Neural progenitor cell (in vitro differentiated cells): Measurements from ENCODE around the gene FADS6. TPM values are rescaled to one million over a fixed set of nuclear protein-coding genes. Genes with fewer than 3 reads are reported as not detected.
"Not testable (repeated sequence)": the region's sequence is repeated elsewhere in the genome, so short reads cannot be mapped to it uniquely, and the experiment has no call there.

Source experiments
- DNase-seq: peaks from one replicate; pipeline ENCODE4 v3.0.0-alpha.2; 2016; ENCODE audit warnings: low spot score
- H2AFZ ChIP-seq: fragments of 200-600 bp; sonication (generic); replicated peaks from 2 replicates; pipeline ENCODE4 v1.6.1; 2016; ENCODE audit warnings: antibody characterized with exemption
- H3F3A ChIP-seq: fragments of 200-600 bp; sonication (generic); 2 replicates; pipeline ENCODE4 v1.6.1; 2016; ENCODE audit warnings: antibody characterized with exemption, low read depth
- H3K27ac ChIP-seq: fragments of 200-600 bp; sonication (generic); 2 replicates; pipeline ENCODE4 v1.5.1; 2016; ENCODE audit warnings: mild to moderate bottlenecking
- H3K27me3 ChIP-seq: fragments of 200-600 bp; sonication (generic); 2 replicates; pipeline ENCODE4 v1.6.1; 2016; ENCODE audit warnings: mild to moderate bottlenecking, moderate library complexity
- H3K36me3 ChIP-seq: fragments of 200-600 bp; sonication (generic); 2 replicates; pipeline ENCODE4 v1.5.1; 2016
- H3K4me1 ChIP-seq: fragments of 200-600 bp; sonication (generic); 2 replicates; pipeline ENCODE4 v1.6.1; 2016; ENCODE audit warnings: mixed run types
- H3K4me2 ChIP-seq: fragments of 200-600 bp; sonication (generic); 2 replicates; pipeline ENCODE4 v1.6.1; 2016
- H3K4me3 ChIP-seq: fragments of 200-600 bp; sonication (generic); 2 replicates; pipeline ENCODE4 v1.5.1; 2016
- H3K79me2 ChIP-seq: fragments of 200-600 bp; sonication (generic); 2 replicates; pipeline ENCODE4 v1.6.1; 2016; ENCODE audit warnings: low read depth
- H3K9ac ChIP-seq: fragments of 200-600 bp; sonication (generic); 2 replicates; pipeline ENCODE4 v1.6.1; 2016
- H3K9me3 ChIP-seq: fragments of 200-600 bp; sonication (generic); 2 replicates; pipeline ENCODE4 v1.5.1; 2016; ENCODE audit warnings: low read depth
- H4K20me1 ChIP-seq: fragments of 200-600 bp; sonication (generic); 2 replicates; pipeline ENCODE4 v1.6.1; 2016; ENCODE audit warnings: low read depth
- H3K27ac Mint-ChIP-seq: 3 replicates; pipeline ENCODE4 v1.8.0; 2021; ENCODE audit warnings: mixed read lengths
- H3K27me3 Mint-ChIP-seq: 2 replicates; pipeline ENCODE4 v1.8.0; 2022; ENCODE audit warnings: low read depth, mild to moderate bottlenecking, inconsistent platforms, moderate library complexity, mixed read lengths; ENCODE audit not compliant: insufficient read depth
- H3K36me3 Mint-ChIP-seq: 3 replicates; pipeline ENCODE4 v1.8.0; 2021; ENCODE audit warnings: mixed read lengths
- H3K4me1 Mint-ChIP-seq: 3 replicates; pipeline ENCODE4 v1.8.0; 2021; ENCODE audit warnings: mixed read lengths
- H3K4me3 Mint-ChIP-seq: 3 replicates; pipeline ENCODE4 v1.8.0; 2021; ENCODE audit warnings: mild to moderate bottlenecking, moderate library complexity, mixed read lengths
- H3K9me3 Mint-ChIP-seq: 3 replicates; pipeline ENCODE4 v1.8.0; 2020; ENCODE audit warnings: mixed read lengths
- EZH2 ChIP-seq: fragments of 200-600 bp; sonication (generic); IDR thresholded peaks from 2 replicates; pipeline ENCODE4 v1.6.1; 2017; ENCODE audit warnings: antibody characterized with exemption, mild to moderate bottlenecking, moderate library complexity
- EZH2phosphoT487 ChIP-seq: fragments of 200-600 bp; sonication (generic); IDR thresholded peaks from 2 replicates; pipeline ENCODE4 v1.6.1; 2017; ENCODE audit warnings: antibody characterized with exemption
- total RNA-seq: library from RNA; depleted of rRNA; stranded (reverse); fragments of >200 nt; gene quantifications from 2 replicates; pipeline ENCODE4 v1.2.3, GENCODE V29; 2015; ENCODE audit warnings: low replicate concordance
- TF ChIP-seq, protein P1 (sequence below): fragments of 200-600 bp; sonication (generic); IDR thresholded peaks from 2 replicates; pipeline ENCODE4 v1.5.1; 2017; ENCODE audit warnings: antibody characterized with exemption, mild to moderate bottlenecking

FADS6 gene
- total RNA-seq, 1 donor from 2014 or later: 0.36 TPM

DNA sequence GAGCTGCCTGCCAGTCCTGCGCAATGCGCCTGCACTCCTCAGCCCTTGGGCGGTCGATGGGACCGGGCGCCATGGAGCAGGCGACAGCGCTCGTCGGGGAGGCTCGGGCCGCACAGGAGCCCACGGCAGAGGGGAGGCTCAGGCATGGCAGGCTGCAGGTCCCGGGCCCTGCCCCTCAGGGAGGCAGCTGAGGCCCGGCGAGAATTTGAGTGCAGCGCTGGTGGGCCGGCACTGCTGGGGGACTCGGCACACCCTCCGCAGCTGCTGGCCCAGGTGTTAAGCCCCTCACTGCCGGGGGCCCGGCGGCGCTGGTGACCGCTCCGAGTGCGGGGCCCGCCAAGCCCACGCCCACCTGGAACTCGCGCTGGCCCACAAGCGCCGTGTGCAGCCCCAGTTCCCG, 13.6 kb upstream of the FADS6 start:
- no peaks in the 10 kb centered on the region for H3K36me3 ChIP-seq
- Mint-ChIP-seq H3K9me3 (no peaks in the 10 kb centered on the region), H3K4me3 (no peak overlapping the region), H3K36me3 (no peaks in the 10 kb centered on the region), H3K4me1 (peaks cover 24% of the 10 kb centered on the region), H3K27me3 (peaks cover 15% of the 10 kb centered on the region), H3K27ac (no peak overlapping the region)
- H4K20me1 ChIP-seq: no peaks in the 10 kb centered on the region
- H3K4me1 ChIP-seq: no peaks in the 10 kb centered on the region
- no peak overlapping the region for H2AFZ ChIP-seq
- no peak for DNase-seq
- TF ChIP-seq, protein P1, sequence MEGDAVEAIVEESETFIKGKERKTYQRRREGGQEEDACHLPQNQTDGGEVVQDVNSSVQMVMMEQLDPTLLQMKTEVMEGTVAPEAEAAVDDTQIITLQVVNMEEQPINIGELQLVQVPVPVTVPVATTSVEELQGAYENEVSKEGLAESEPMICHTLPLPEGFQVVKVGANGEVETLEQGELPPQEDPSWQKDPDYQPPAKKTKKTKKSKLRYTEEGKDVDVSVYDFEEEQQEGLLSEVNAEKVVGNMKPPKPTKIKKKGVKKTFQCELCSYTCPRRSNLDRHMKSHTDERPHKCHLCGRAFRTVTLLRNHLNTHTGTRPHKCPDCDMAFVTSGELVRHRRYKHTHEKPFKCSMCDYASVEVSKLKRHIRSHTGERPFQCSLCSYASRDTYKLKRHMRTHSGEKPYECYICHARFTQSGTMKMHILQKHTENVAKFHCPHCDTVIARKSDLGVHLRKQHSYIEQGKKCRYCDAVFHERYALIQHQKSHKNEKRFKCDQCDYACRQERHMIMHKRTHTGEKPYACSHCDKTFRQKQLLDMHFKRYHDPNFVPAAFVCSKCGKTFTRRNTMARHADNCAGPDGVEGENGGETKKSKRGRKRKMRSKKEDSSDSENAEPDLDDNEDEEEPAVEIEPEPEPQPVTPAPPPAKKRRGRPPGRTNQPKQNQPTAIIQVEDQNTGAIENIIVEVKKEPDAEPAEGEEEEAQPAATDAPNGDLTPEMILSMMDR: no peak
- TF ChIP-seq EZH2phosphoT487 (no peak), EZH2 (no peak)
- no peak overlapping the region for H3K4me3 ChIP-seq
- H3K27me3 ChIP-seq: no peaks in the 10 kb centered on the region
- H3K9ac ChIP-seq: no peak overlapping the region
- no peak overlapping the region for H3K4me2 ChIP-seq
- no peaks in the 10 kb centered on the region for H3F3A ChIP-seq
- H3K27ac ChIP-seq: no peak overlapping the region
- H3K9me3 ChIP-seq: no peaks in the 10 kb centered on the region
- no peaks in the 10 kb centered on the region for H3K79me2 ChIP-seq

DNA sequence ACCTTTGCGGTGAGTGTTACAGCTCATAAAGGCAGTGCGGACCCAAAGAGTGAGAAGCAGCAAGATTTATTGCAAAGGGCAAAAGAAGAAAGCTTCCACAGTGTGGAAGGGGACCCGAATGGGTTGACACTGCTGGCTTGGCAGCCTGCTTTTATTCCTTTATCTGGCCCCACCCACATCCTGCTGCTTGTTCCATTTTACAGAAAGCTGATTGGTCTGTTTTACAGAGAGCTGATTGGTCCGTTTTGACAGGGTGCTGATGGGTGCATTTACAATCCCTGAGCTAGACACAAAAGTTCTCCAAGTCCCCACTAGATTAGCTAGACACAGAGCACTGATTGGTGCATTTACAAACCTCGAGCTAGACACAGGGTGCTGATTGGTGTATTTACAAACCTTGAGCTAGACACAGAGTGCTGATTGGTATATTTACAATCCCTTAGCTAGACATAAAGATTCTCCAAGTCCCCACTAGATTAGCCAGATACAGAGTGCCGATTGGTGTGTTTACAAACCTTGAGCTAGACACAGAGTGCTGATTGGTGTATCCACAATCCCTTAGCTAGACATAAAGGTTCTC, 12.9 kb upstream of the FADS6 start:
- not testable (repeated sequence) for H3K4me3 ChIP-seq, H3K4me3 Mint-ChIP-seq, H3K36me3 ChIP-seq, H3K36me3 Mint-ChIP-seq, H4K20me1 ChIP-seq, H3K79me2 ChIP-seq, H3K9me3 Mint-ChIP-seq, H3K27ac ChIP-seq, H3K4me2 ChIP-seq, H3K27ac Mint-ChIP-seq, H3K27me3 ChIP-seq, H3K9ac ChIP-seq, H3K9me3 ChIP-seq, DNase-seq, H3F3A ChIP-seq, H3K4me1 ChIP-seq, H2AFZ ChIP-seq
- peaks cover 18% of the 10 kb centered on the region for H3K4me1 Mint-ChIP-seq
- peaks cover 19% of the 10 kb centered on the region for H3K27me3 Mint-ChIP-seq

DNA sequence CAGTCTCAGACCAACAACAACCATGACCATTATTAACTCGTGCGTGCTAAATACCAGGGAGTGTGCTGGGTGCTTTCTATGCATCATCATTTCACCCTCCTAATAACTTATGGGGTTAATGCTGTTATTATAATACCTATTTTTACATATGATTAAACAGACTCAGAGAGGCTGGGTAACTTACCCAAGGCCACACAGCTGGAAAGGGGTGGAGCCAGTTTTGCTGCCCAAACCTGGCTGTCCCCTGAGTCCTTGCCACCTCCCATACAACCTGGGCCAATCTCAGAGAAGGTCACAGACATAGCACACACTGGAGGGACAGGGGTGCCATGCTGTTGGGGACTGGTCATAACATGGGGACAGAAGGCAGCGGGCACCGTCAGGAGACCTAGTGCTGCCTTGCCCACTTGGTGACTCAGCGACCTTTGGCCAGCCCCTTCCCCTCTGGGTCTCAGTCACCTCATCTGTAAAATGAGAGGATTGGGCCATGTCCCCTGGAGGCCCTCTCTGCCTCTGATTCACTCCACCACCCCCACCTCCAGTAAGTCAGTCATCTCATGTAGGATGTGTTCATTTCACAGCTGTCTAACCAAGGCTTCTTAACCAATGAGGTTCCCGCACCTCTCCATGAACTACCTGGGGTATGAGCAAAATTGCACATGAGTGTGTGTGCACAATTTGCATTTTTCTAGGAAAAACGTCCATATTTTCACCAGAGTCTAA, 11.4 kb upstream of the FADS6 start:
- H3K36me3 Mint-ChIP-seq: no peaks in the 10 kb centered on the region
- no peak overlapping the region for H3K27ac Mint-ChIP-seq

More for the DNA sequence above, 11.4 kb upstream of the FADS6 start:
- Histone ChIP-seq H3K4me1 (no peaks in the 10 kb centered on the region), H3F3A (no peaks in the 10 kb centered on the region), H3K4me2 (no peak overlapping the region), H3K36me3 (no peaks in the 10 kb centered on the region), H4K20me1 (no peaks in the 10 kb centered on the region), H3K27ac (no peak overlapping the region), H3K27me3 (no peaks in the 10 kb centered on the region), H3K4me3 (no peak overlapping the region), H3K9me3 (no peaks in the 10 kb centered on the region), H3K9ac (no peak overlapping the region), H2AFZ (no peak overlapping the region), H3K79me2 (no peaks in the 10 kb centered on the region)
- no peaks in the 10 kb centered on the region for H3K9me3 Mint-ChIP-seq
- peaks cover 21% of the 10 kb centered on the region for H3K27me3 Mint-ChIP-seq
- TF ChIP-seq, protein P1: no peak
- no peak for TF ChIP-seq EZH2phosphoT487
- no peak for TF ChIP-seq EZH2
- no peak for DNase-seq
- H3K4me3 Mint-ChIP-seq: peak overlapping the region; percentile 30
- peaks cover 6% of the 10 kb centered on the region for H3K4me1 Mint-ChIP-seq
